OCI-LY1 (cell line): ENCODE data around the gene AATK.

Experiments
- H2AFZ ChIP-seq: fragments of 200-600 bp; sonication (generic), shearing (Covaris generic); 2 replicates; pipeline ENCODE4 v1.6.0; 2014; ENCODE audit warnings: antibody characterized with exemption, mild to moderate bottlenecking, low read length
- H3F3A ChIP-seq: fragments of 200-600 bp; sonication (generic), shearing (Covaris generic); 2 replicates; pipeline ENCODE4 v1.6.0; 2014; ENCODE audit warnings: mild to moderate bottlenecking, antibody characterized with exemption, low read length, moderate library complexity; ENCODE audit not compliant: insufficient read depth
- H3K27ac ChIP-seq: fragments of 200-600 bp; sonication (generic); 2 replicates; pipeline ENCODE4 v1.5.1; 2014; ENCODE audit warnings: low read length, mixed run types, mild to moderate bottlenecking, low read depth; ENCODE audit not compliant: poor library complexity, severe bottlenecking
- H3K27me3 ChIP-seq: fragments of 200-600 bp; sonication (generic); 2 replicates; pipeline ENCODE4 v1.6.0; 2014; ENCODE audit warnings: antibody characterized with exemption, mild to moderate bottlenecking, low read length, moderate library complexity; ENCODE audit not compliant: insufficient read depth
- H3K36me3 ChIP-seq: fragments of 200-600 bp; sonication (generic); 2 replicates; pipeline ENCODE4 v1.6.1; 2014; ENCODE audit warnings: mild to moderate bottlenecking, antibody characterized with exemption, low read length, moderate library complexity, mixed read lengths; ENCODE audit not compliant: insufficient read depth
- H3K4me1 ChIP-seq: fragments of 200-600 bp; sonication (generic); 2 replicates; pipeline ENCODE4 v1.5.1; 2014; ENCODE audit warnings: mild to moderate bottlenecking, low read length, moderate library complexity; ENCODE audit not compliant: insufficient read depth, severe bottlenecking
- H3K4me2 ChIP-seq: fragments of 200-600 bp; sonication (generic), shearing (Covaris generic); 2 replicates; pipeline ENCODE4 v1.6.1; 2014; ENCODE audit warnings: low read length
- H3K4me3 ChIP-seq: fragments of 200-600 bp; sonication (generic); 2 replicates; pipeline ENCODE4 v1.5.1; 2014; ENCODE audit warnings: low read length, low read depth, mild to moderate bottlenecking, mixed read lengths; ENCODE audit not compliant: poor library complexity, severe bottlenecking
- H3K79me2 ChIP-seq: fragments of 200-600 bp; shearing (Covaris generic); 2 replicates; pipeline ENCODE4 v1.6.1; 2016; ENCODE audit warnings: mixed run types, low read length, mixed read lengths; ENCODE audit not compliant: insufficient read depth
- H3K9ac ChIP-seq: fragments of 200-600 bp; sonication (generic), shearing (Covaris generic); 2 replicates; pipeline ENCODE4 v1.6.1; 2014; ENCODE audit warnings: mild to moderate bottlenecking, low read length, mixed read lengths
- H3K9me2 ChIP-seq: fragments of 200-600 bp; sonication (generic), shearing (Covaris generic); 2 replicates; pipeline ENCODE4 v1.6.1; 2014; ENCODE audit warnings: low read depth, mild to moderate bottlenecking, low read length, mixed read lengths
- H3K9me3 ChIP-seq: fragments of 200-600 bp; shearing (Covaris generic); 2 replicates; pipeline ENCODE4 v1.6.1; 2014; ENCODE audit warnings: low read length, mixed read lengths
- H4K20me1 ChIP-seq: fragments of 200-600 bp; sonication (generic), shearing (Covaris generic); 2 replicates; pipeline ENCODE4 v1.6.0; 2016; ENCODE audit warnings: mild to moderate bottlenecking, low read length; ENCODE audit not compliant: insufficient read depth
- EZH2 ChIP-seq: fragments of 200-600 bp; sonication (generic), shearing (Covaris generic); IDR thresholded peaks from 2 replicates; pipeline ENCODE4 v1.8.0; 2017; ENCODE audit warnings: borderline replicate concordance, mixed run types, mild to moderate bottlenecking, antibody characterized with exemption, low read length, moderate library complexity, mixed read lengths
- TF ChIP-seq, protein P1 (sequence below): fragments of 200-600 bp; sonication (generic), shearing (Covaris generic); IDR thresholded peaks from 2 replicates; pipeline ENCODE4 v1.5.1; 2017; ENCODE audit warnings: mild to moderate bottlenecking, antibody characterized with exemption, low read length, moderate library complexity, mixed read lengths

Gene AATK

DNA sequence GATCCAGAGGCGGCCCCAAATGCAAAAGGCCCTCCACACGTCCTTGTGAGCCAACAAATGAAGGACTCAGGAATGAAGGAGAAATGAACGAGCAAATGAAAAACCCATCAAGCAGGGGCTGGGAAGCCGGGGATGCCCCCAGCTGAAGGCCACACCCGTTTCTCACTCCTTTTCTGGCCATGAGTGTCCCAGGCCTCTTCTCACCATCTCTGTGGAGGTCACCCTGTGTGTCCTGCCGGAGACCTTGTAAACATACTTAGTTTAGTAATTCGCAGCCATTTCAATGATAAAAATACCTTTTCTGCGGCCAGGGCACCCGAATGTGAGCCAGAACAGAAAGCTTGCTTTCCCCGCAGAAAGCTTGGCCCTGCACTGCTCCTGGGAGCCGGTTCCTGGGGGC is 21.1 kb upstream of the AATK start:
- TF ChIP-seq, protein P1, sequence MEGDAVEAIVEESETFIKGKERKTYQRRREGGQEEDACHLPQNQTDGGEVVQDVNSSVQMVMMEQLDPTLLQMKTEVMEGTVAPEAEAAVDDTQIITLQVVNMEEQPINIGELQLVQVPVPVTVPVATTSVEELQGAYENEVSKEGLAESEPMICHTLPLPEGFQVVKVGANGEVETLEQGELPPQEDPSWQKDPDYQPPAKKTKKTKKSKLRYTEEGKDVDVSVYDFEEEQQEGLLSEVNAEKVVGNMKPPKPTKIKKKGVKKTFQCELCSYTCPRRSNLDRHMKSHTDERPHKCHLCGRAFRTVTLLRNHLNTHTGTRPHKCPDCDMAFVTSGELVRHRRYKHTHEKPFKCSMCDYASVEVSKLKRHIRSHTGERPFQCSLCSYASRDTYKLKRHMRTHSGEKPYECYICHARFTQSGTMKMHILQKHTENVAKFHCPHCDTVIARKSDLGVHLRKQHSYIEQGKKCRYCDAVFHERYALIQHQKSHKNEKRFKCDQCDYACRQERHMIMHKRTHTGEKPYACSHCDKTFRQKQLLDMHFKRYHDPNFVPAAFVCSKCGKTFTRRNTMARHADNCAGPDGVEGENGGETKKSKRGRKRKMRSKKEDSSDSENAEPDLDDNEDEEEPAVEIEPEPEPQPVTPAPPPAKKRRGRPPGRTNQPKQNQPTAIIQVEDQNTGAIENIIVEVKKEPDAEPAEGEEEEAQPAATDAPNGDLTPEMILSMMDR: no peak
- TF ChIP-seq EZH2: no peak
- no peak overlapping the region for H3K4me2 ChIP-seq
- H3K4me3 ChIP-seq: no peak overlapping the region
- no peaks in the 10 kb centered on the region for H3K9me3 ChIP-seq
- H3F3A ChIP-seq: no peaks in the 10 kb centered on the region
- H4K20me1 ChIP-seq: no peaks in the 10 kb centered on the region
- no peak overlapping the region for H2AFZ ChIP-seq
- no peaks in the 10 kb centered on the region for H3K36me3 ChIP-seq
- no peaks in the 10 kb centered on the region for H3K4me1 ChIP-seq
- H3K9me2 ChIP-seq: no peaks in the 10 kb centered on the region
- no peak overlapping the region for H3K27ac ChIP-seq
- peaks cover 4% of the 10 kb centered on the region for H3K27me3 ChIP-seq
- H3K79me2 ChIP-seq: no peaks in the 10 kb centered on the region
- H3K9ac ChIP-seq: no peak overlapping the region

- H3K4me1 ChIP-seq: no peaks in the 10 kb centered on the region
- H3K9me2 ChIP-seq: no peaks in the 10 kb centered on the region
- no peak for TF ChIP-seq EZH2
- TF ChIP-seq, protein P1: no peak
- H2AFZ ChIP-seq: no peak overlapping the region
- no peaks in the 10 kb centered on the region for H4K20me1 ChIP-seq
- H3K4me3 ChIP-seq: no peak overlapping the region
- H3K9ac ChIP-seq: no peak overlapping the region
- no peak overlapping the region for H3K4me2 ChIP-seq
- H3F3A ChIP-seq: no peaks in the 10 kb centered on the region
- no peaks in the 10 kb centered on the region for H3K9me3 ChIP-seq
- H3K36me3 ChIP-seq: no peaks in the 10 kb centered on the region
- H3K27ac ChIP-seq: no peak overlapping the region
- H3K27me3 ChIP-seq: peaks cover 4% of the 10 kb centered on the region
- no peaks in the 10 kb centered on the region for H3K79me2 ChIP-seq
Measured at GRCh38 chr17:81186203-81186602, 20.2 kb upstream of the AATK start.

DNA sequence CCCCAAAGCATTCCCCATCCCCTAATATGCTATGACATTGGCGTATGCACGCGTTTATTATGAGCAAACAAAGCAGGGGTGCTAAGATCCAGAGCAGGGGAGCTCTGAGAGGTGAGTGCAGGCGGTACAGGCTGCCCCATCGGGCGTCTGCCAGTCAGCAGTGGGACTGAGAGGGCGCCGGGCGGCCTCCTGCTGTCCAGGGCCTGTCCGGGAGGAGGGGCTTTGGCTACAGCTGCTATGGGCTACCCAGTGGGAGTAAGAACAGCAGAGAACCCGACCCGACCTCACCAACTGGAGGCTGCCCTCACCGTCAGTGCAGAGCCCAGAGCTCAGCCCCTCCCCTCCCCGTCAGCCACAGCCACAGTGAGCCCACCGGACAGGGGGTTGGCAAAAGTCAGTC is 18.5 kb upstream of the AATK start:
- no peak overlapping the region for H2AFZ ChIP-seq
- H3F3A ChIP-seq: no peaks in the 10 kb centered on the region
- no peak overlapping the region for H3K9ac ChIP-seq
- no peak overlapping the region for H3K4me2 ChIP-seq
- no peaks in the 10 kb centered on the region for H4K20me1 ChIP-seq
- H3K9me3 ChIP-seq: no peaks in the 10 kb centered on the region
- no peaks in the 10 kb centered on the region for H3K36me3 ChIP-seq
- H3K27ac ChIP-seq: no peak overlapping the region
- H3K4me1 ChIP-seq: no peaks in the 10 kb centered on the region
- H3K27me3 ChIP-seq: peaks cover 4% of the 10 kb centered on the region
- TF ChIP-seq, protein P1: no peak
- TF ChIP-seq EZH2: no peak
- no peak overlapping the region for H3K4me3 ChIP-seq
- no peaks in the 10 kb centered on the region for H3K79me2 ChIP-seq
- no peaks in the 10 kb centered on the region for H3K9me2 ChIP-seq
